Liver (tissue), 9 donors: ENCODE data around the gene ZNF687. TPM values are rescaled to one million over a fixed set of nuclear protein-coding genes. Genes with fewer than 3 reads are reported as not detected.
A peak's percentile ranks its signal among the peaks of the same experiment; 100 is the strongest.

Source experiments
- DNase-seq: peaks from one replicate; pipeline ENCODE4 v3.0.0-alpha.2; 2017; ENCODE audit warnings: low spot score
- H3K27ac ChIP-seq, 2 donors: one replicate each; pipeline ENCODE4 v1.7.0; 2013; ENCODE audit warnings: inconsistent platforms in 2 of 2, low read length in 2 of 2, control low read depth in 1 of 2, low read depth in 1 of 2, mild to moderate bottlenecking in 1 of 2
- H3K27me3 ChIP-seq, 4 donors: one replicate each; pipeline versions ENCODE4 v1.6.1 to v1.7.0; 2013; ENCODE audit warnings: low read length in 3 of 4, inconsistent platforms in 1 of 4, mild to moderate bottlenecking in 1 of 4, moderate library complexity in 1 of 4; ENCODE audit not compliant: control insufficient read depth in 4 of 4, insufficient read depth in 4 of 4
- H3K36me3 ChIP-seq, 4 donors: one replicate each; pipeline versions ENCODE4 v1.6.1 to v1.7.0; 2013; ENCODE audit warnings: low read length in 3 of 4, mild to moderate bottlenecking in 3 of 4, low read depth in 1 of 4, moderate library complexity in 1 of 4; ENCODE audit not compliant: control insufficient read depth in 4 of 4, insufficient read depth in 3 of 4
- H3K4me1 ChIP-seq, 4 donors: one replicate each; pipeline versions ENCODE4 v1.6.1 to v1.7.0; 2013; ENCODE audit warnings: low read length in 3 of 4, mild to moderate bottlenecking in 3 of 4, moderate library complexity in 1 of 4; ENCODE audit not compliant: control insufficient read depth in 4 of 4, insufficient read depth in 4 of 4
- H3K4me3 ChIP-seq, 3 donors: one replicate each; pipeline versions ENCODE4 v1.6.1 to v1.7.0; 2013; ENCODE audit warnings: low read length in 3 of 3, control low read depth in 1 of 3, low read depth in 1 of 3, mild to moderate bottlenecking in 1 of 3
- H3K9ac ChIP-seq, 2 donors: one replicate each; pipeline ENCODE4 v1.7.0; 2013; ENCODE audit warnings: low read length in 2 of 2, mild to moderate bottlenecking in 2 of 2, moderate library complexity in 2 of 2, control low read depth in 1 of 2, low read depth in 1 of 2
- H3K9me3 ChIP-seq, 4 donors: one replicate each; pipeline versions ENCODE4 v1.6.1 to v1.7.0; 2013; ENCODE audit warnings: low read length in 3 of 4; ENCODE audit not compliant: control insufficient read depth in 4 of 4
- EGR1 ChIP-seq, 2 donors: IDR thresholded peaks; 2 replicates each; pipeline ENCODE4 v1.6.1; 2016 to 2018; ENCODE audit warnings: antibody characterized with exemption in 2 of 2, low read depth in 2 of 2
- FOXA1 ChIP-seq: IDR thresholded peaks from 2 replicates; pipeline ENCODE4 v1.6.1; 2016; ENCODE audit warnings: antibody characterized with exemption
- FOXA2 ChIP-seq: IDR thresholded peaks from 2 replicates; pipeline ENCODE4 v1.6.1; 2016; ENCODE audit warnings: antibody characterized with exemption
- GABPA ChIP-seq, 2 donors: IDR thresholded peaks in 1 of 2; conservative IDR thresholded peaks in 1 of 2; 2 replicates each; pipeline ENCODE4 v1.6.1; 2016; ENCODE audit warnings: antibody characterized with exemption in 2 of 2, mild to moderate bottlenecking in 1 of 2, moderate library complexity in 1 of 2
- HNF4A ChIP-seq, 2 donors: conservative IDR thresholded peaks; 2 replicates each; pipeline ENCODE4 v1.6.1; 2016; ENCODE audit warnings: antibody characterized with exemption in 2 of 2, mild to moderate bottlenecking in 2 of 2
- HNF4G ChIP-seq: IDR thresholded peaks from 2 replicates; pipeline ENCODE4 v1.6.1; 2016; ENCODE audit warnings: antibody characterized with exemption
- JUND ChIP-seq, 2 donors: IDR thresholded peaks; 2 replicates each; pipeline ENCODE4 v1.6.1; 2016; ENCODE audit warnings: antibody characterized with exemption in 2 of 2
- NR2F2 ChIP-seq: IDR thresholded peaks from 2 replicates; pipeline ENCODE4 v1.6.1; 2016; ENCODE audit warnings: antibody characterized with exemption
- RAD21 ChIP-seq, 2 donors: IDR thresholded peaks; 2 replicates each; pipeline ENCODE4 v1.6.1; 2016; ENCODE audit warnings: antibody characterized with exemption in 2 of 2, mild to moderate bottlenecking in 2 of 2
- RXRA ChIP-seq, 2 donors: IDR thresholded peaks; 2 replicates each; pipeline ENCODE4 v1.6.1; 2017 to 2018; ENCODE audit warnings: antibody characterized with exemption in 2 of 2, mild to moderate bottlenecking in 1 of 2
- SP1 ChIP-seq: IDR thresholded peaks from 2 replicates; pipeline ENCODE4 v1.6.1; 2018; ENCODE audit warnings: antibody characterized with exemption, mild to moderate bottlenecking
- TAF1 ChIP-seq: conservative IDR thresholded peaks from 2 replicates; pipeline ENCODE4 v1.6.1; 2016; ENCODE audit warnings: antibody characterized with exemption, mild to moderate bottlenecking
- YY1 ChIP-seq: IDR thresholded peaks from 2 replicates; pipeline ENCODE4 v1.6.1; 2016; ENCODE audit warnings: antibody characterized with exemption, mild to moderate bottlenecking
- WGBS: extraction: QIAGEN DNeasy Blood & Tissue Kit; methylation state at CpG from one replicate; pipeline ENCODE4 v1.1.7; 2013; 5-methylcytosine and 5-hydroxymethylcytosine counted together
- polyA plus RNA-seq, 2 donors: library from polyadenylated mRNA; stranded (reverse) in 1 of 2; unstranded in 1 of 2; fragments of 200-250 nt in 1 of 2; fragments of >200 nt in 1 of 2; fragmentation: Nextera tagmentation in 1 of 2; extraction: Ambion mirVana in 1 of 2; gene quantifications; one replicate each; pipeline versions ENCODE4 v1.2.1 to v1.2.3, GENCODE V29; 2013 to 2015
- total RNA-seq, 2 donors: library from RNA; depleted of rRNA; stranded (reverse); fragments of >200 nt; gene quantifications; one replicate each; pipeline ENCODE4 v1.2.3, GENCODE V29; 2014
- TF ChIP-seq, protein P1 (sequence below): IDR thresholded peaks from 2 replicates; pipeline ENCODE4 v1.6.1; 2016; ENCODE audit warnings: antibody characterized with exemption
- TF ChIP-seq, protein P2 (sequence below): IDR thresholded peaks from 2 replicates; pipeline ENCODE4 v1.6.1; 2016; ENCODE audit warnings: antibody characterized with exemption
- TF ChIP-seq, protein P3 (sequence below): IDR thresholded peaks from 2 replicates; pipeline ENCODE4 v1.6.1; 2016; ENCODE audit warnings: antibody characterized with exemption
- TF ChIP-seq, protein P4 (sequence below): IDR thresholded peaks from 2 replicates; pipeline ENCODE4 v1.6.1; 2016; ENCODE audit warnings: antibody characterized with exemption, mild to moderate bottlenecking
- donor health status: healthy.
- donor health status: healthy.
- donor health status: healthy.
- donor health status: healthy.
- donor health status: healthy.

Gene ZNF687
- total and polyA plus RNA-seq, 4 donors: 2.7 to 9.7 (median 7.9) TPM

DNA sequence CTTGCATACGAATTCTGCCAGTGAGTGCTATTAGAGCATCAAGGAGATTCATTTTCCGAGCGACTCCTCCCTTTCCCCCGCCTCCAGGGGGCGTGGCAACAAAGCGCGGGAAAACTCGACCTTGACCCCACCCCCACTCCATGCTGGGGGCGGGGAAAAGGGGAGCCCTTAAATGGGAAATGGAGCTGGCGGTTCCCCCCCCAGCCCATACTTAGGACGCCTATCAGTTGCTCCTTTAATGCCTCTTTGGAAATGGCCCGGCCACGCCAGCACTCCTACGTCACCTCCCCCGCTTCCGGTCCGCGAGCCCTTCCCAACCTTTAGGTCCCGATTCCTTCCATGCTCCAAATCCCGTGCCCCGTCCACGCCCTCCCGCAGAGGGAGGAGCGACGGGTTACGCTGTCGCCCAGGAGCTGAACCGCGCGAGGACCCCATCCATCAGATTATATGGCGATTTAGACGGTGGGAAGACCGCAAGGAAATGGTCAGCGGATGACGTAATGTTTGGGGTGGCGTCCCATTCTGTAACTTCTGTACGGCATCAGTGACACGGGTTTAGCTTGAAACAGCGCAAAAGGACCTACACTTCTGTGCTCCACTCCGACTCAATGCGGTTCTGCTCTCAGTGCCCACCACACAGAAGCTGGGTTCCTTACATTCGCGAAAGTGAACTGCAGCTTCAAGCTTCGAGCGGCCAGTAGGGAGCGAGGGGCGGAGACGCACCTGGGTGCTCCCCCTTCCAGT is 702 bp upstream of the ZNF687 start (continued):
- TF ChIP-seq FOXA2 (no peak), YY1 (peak; percentile 84), NR2F2 (peak; percentile 98), TAF1 (peak; percentile 76), SP1 (peak; percentile 80), RXRA (IDR thresholded peaks at IDR 0.05) (peak; percentile 84 to 88)

DNA sequence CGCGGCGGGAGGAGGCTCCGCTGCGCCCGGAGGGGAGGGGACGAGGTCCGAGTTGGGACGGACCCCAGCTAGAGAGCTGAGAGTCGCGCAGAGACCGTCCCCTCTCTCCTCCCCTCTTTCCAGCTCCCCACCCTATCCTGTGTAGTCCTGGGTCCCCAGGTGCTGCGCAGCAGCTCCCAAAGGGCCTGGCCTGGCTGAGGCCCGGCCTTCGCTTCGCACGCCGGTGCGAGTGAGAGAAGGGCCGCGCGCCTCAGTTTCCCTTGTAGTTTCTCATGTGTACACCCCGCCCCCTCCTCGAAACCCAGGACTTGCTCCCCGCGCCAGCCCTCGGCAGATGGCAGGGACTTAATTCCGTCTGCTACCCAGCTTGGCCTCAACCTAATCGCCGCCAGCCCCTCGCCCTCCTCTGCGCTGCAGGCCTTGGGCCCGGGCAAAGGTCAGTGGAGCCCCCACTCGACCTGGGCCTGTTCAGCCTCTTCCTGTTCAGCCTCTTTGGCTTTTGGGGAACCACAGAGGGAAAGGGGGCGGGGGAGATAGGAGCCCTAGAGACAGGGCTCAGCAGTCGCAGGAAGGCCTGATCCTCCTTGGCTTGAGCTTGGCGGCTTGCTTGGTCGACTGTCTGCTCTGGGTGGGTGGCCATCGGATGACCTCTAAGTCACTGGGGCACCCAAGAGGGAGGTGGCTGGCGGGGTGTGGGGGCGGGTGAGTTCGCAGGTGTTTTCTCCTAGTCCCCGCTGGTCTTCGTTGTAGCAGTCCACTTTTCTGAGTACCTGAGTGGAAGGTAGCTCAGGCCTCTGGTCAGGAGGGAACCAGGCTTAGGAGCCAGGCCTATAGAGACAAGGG is 1.0 kb downstream of the ZNF687 start:
- peaks cover 3 to 16% (median 6%) of the 10 kb centered on the region in 4 donors for H3K4me1 ChIP-seq
- peak overlapping the region; percentile 55 to 90 (median 74) for H3K4me3 ChIP-seq
- H3K9me3 ChIP-seq: no peaks in the 10 kb centered on the region
- TF ChIP-seq HNF4G (no peak), EGR1 (IDR thresholded peaks at IDR 0.05; ENCODE audit: low read depth in 2 of 2) (no peak), YY1 (no peak), GABPA (IDR thresholded peaks at IDR 0.05 in 1 of 2, conservative IDR thresholded peaks at IDR 0.05 in 1 of 2) (no peak), NR2F2 (no peak), RXRA (IDR thresholded peaks at IDR 0.05) (no peak), SP1 (no peak)
- TF ChIP-seq, protein P1, sequence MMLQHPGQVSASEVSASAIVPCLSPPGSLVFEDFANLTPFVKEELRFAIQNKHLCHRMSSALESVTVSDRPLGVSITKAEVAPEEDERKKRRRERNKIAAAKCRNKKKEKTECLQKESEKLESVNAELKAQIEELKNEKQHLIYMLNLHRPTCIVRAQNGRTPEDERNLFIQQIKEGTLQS: no peak
- TF ChIP-seq, protein P2, sequence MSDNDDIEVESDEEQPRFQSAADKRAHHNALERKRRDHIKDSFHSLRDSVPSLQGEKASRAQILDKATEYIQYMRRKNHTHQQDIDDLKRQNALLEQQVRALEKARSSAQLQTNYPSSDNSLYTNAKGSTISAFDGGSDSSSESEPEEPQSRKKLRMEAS: no peak
- TF ChIP-seq, protein P3, sequence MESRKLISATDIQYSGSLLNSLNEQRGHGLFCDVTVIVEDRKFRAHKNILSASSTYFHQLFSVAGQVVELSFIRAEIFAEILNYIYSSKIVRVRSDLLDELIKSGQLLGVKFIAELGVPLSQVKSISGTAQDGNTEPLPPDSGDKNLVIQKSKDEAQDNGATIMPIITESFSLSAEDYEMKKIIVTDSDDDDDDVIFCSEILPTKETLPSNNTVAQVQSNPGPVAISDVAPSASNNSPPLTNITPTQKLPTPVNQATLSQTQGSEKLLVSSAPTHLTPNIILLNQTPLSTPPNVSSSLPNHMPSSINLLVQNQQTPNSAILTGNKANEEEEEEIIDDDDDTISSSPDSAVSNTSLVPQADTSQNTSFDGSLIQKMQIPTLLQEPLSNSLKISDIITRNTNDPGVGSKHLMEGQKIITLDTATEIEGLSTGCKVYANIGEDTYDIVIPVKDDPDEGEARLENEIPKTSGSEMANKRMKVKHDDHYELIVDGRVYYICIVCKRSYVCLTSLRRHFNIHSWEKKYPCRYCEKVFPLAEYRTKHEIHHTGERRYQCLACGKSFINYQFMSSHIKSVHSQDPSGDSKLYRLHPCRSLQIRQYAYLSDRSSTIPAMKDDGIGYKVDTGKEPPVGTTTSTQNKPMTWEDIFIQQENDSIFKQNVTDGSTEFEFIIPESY: no peak
- peak overlapping the region; percentile 99 to 100 for H3K27ac ChIP-seq
- peak; percentile 58 for DNase-seq
- 8% methylated on average over 44 of the region's 44 CpGs for WGBS
- H3K36me3 ChIP-seq: peaks cover 8 to 23% (median 15%) of the 10 kb centered on the region in 4 donors
- no peaks in the 10 kb centered on the region for H3K27me3 ChIP-seq
- H3K9ac ChIP-seq: peak overlapping the region in 1 of 2 donors; percentile 67

DNA sequence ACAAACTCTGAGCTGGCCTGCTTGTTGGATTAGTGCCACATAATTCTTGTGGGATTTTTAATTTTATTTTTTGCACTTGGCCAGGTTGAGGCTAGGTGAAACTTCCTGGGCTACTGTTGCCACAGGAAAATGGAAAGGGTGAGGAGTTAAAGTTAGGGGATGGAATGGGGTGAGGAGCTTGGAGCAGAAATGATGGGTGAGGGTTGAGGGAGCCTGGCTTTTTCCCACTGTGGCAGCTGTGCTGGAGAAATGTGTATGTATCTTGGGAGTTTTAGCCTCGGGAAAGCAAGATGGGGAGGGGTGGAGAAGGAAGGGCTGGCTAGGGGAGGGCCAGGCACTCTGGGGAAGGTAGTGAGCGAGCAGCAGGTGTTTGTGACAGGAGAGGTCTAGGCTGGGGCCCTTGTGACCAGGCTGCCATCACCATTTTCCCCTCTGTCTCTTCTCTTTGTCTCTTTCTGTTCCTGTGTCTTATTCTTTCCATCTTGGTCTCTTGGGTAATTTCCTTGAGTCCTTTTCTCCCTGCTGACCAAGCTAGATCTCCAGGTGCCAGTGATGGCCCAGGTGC is 2.0 kb downstream of the ZNF687 start:
- 83% methylated on average over 2 of the region's 2 CpGs for WGBS
- H3K9ac ChIP-seq: no peak overlapping the region
- DNase-seq: no peak
- H3K9me3 ChIP-seq: no peaks in the 10 kb centered on the region
- peak overlapping the region in 1 of 2 donors; percentile 99 for H3K27ac ChIP-seq
- H3K27me3 ChIP-seq: no peaks in the 10 kb centered on the region
- H3K4me1 ChIP-seq: peaks cover 3 to 16% (median 6%) of the 10 kb centered on the region in 4 donors
- peaks cover 8 to 31% (median 18%) of the 10 kb centered on the region in 4 donors for H3K36me3 ChIP-seq
- TF ChIP-seq HNF4G (no peak), RAD21 (IDR thresholded peaks at IDR 0.05) (no peak), SP1 (no peak), NR2F2 (no peak), TAF1 (no peak), FOXA1 (no peak), RXRA (IDR thresholded peaks at IDR 0.05) (no peak), JUND (IDR thresholded peaks at IDR 0.05) (no peak), FOXA2 (no peak), HNF4A (conservative IDR thresholded peaks at IDR 0.05) (no peak), GABPA (IDR thresholded peaks at IDR 0.05 in 1 of 2, conservative IDR thresholded peaks at IDR 0.05 in 1 of 2) (no peak)
- TF ChIP-seq, protein P2: no peak
- TF ChIP-seq, protein P1: no peak
- TF ChIP-seq, protein P4, sequence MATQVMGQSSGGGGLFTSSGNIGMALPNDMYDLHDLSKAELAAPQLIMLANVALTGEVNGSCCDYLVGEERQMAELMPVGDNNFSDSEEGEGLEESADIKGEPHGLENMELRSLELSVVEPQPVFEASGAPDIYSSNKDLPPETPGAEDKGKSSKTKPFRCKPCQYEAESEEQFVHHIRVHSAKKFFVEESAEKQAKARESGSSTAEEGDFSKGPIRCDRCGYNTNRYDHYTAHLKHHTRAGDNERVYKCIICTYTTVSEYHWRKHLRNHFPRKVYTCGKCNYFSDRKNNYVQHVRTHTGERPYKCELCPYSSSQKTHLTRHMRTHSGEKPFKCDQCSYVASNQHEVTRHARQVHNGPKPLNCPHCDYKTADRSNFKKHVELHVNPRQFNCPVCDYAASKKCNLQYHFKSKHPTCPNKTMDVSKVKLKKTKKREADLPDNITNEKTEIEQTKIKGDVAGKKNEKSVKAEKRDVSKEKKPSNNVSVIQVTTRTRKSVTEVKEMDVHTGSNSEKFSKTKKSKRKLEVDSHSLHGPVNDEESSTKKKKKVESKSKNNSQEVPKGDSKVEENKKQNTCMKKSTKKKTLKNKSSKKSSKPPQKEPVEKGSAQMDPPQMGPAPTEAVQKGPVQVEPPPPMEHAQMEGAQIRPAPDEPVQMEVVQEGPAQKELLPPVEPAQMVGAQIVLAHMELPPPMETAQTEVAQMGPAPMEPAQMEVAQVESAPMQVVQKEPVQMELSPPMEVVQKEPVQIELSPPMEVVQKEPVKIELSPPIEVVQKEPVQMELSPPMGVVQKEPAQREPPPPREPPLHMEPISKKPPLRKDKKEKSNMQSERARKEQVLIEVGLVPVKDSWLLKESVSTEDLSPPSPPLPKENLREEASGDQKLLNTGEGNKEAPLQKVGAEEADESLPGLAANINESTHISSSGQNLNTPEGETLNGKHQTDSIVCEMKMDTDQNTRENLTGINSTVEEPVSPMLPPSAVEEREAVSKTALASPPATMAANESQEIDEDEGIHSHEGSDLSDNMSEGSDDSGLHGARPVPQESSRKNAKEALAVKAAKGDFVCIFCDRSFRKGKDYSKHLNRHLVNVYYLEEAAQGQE: no peak
- TF ChIP-seq, protein P3: no peak
- H3K4me3 ChIP-seq: no peak overlapping the region
